ENCODE data around the gene COX7A2.

- TF ChIP-seq USF1 (IDR thresholded peaks at IDR 0.05; ENCODE audit: borderline replicate concordance, extremely low read length, insufficient read depth, low read depth, low read length), result no peak
- TF ChIP-seq JUND (IDR thresholded peaks at IDR 0.05; ENCODE audit: low read depth, low read length), result no peak
- TF ChIP-seq POLR2A (IDR thresholded peaks at IDR 0.05; ENCODE audit: low read depth, low read length), result no peak
- TF ChIP-seq TCF7 (IDR thresholded peaks at IDR 0.05; ENCODE audit: borderline replicate concordance), result no peak
- no peak for TF ChIP-seq EP300 (IDR thresholded peaks at IDR 0.05; ENCODE audit: borderline replicate concordance in 1 of 2, control insufficient read depth in 1 of 2, low read depth in 2 of 2, low read length in 2 of 2)
- TF ChIP-seq CTCF (IDR thresholded peaks at IDR 0.05 in 2 of 3, conservative IDR thresholded peaks at IDR 0.05 in 1 of 3; ENCODE audit: control insufficient read depth in 2 of 3, extremely low read depth in 1 of 3, insufficient read depth in 1 of 3, low read depth in 3 of 3, low read length in 3 of 3), result no peak
- TF ChIP-seq HCFC1 (IDR thresholded peaks at IDR 0.05; ENCODE audit: low read length), result no peak
- no peak for TF ChIP-seq KDM1A (IDR thresholded peaks at IDR 0.05; ENCODE audit: borderline replicate concordance)
- no peak for TF ChIP-seq NFYB (IDR thresholded peaks at IDR 0.05; ENCODE audit: insufficient read depth, low read depth, low read length)
- no peak for TF ChIP-seq CBX5 (IDR thresholded peaks at IDR 0.05; ENCODE audit: low read depth)
- TF ChIP-seq POLR2AphosphoS5 (IDR thresholded peaks at IDR 0.05; ENCODE audit: low read length), result no peak
- TF ChIP-seq ASH2L (IDR thresholded peaks at IDR 0.05; ENCODE audit: borderline replicate concordance, low read depth), result no peak
These were observed 9.3 kb downstream of the COX7A2 start for GRCh38 chr6:75234126-75234865.

All from GM12878 (cell line).